Urinary bladder (tissue), 4 donors: ENCODE results near the gene HOXA7. TPM values are rescaled to one million over a fixed set of nuclear protein-coding genes. Genes with fewer than 3 reads are reported as not detected.

ENCODE experiments used
- DNase-seq: peaks from one replicate; pipeline ENCODE4 v3.0.0-alpha.2; 2015; ENCODE audit errors: extremely low spot score
- H3K27ac ChIP-seq: one replicate; pipeline ENCODE4 v1.5.1; 2013; ENCODE audit warnings: low read depth, mild to moderate bottlenecking, moderate library complexity
- H3K36me3 ChIP-seq: one replicate; pipeline ENCODE4 v1.6.1; 2013; ENCODE audit warnings: mild to moderate bottlenecking, moderate library complexity; ENCODE audit not compliant: insufficient read depth
- H3K4me1 ChIP-seq: one replicate; pipeline ENCODE4 v1.6.1; 2013; ENCODE audit warnings: mild to moderate bottlenecking, moderate library complexity; ENCODE audit not compliant: insufficient read depth
- H3K4me3 ChIP-seq: one replicate; pipeline ENCODE4 v1.5.1; 2013; ENCODE audit warnings: low read depth, low read length
- WGBS: extraction: QIAGEN DNeasy Blood & Tissue Kit; methylation state at CpG from one replicate; pipeline ENCODE4 v1.1.7; 2013; 5-methylcytosine and 5-hydroxymethylcytosine counted together
- polyA plus RNA-seq: library from polyadenylated mRNA; stranded (reverse); fragments of 200-250 nt; gene quantifications from one replicate; pipeline ENCODE4 v1.2.3, GENCODE V29; 2013
- total RNA-seq: library from RNA; depleted of rRNA; stranded (reverse); fragments of >200 nt; gene quantifications from one replicate; pipeline ENCODE4 v1.2.3, GENCODE V29; 2014
- donor health status: healthy with polysubstance abuse.
- donor health status: healthy.

Gene HOXA7
- total and polyA plus RNA-seq, 2 donors = 3.7 to 14.2 TPM

DNA sequence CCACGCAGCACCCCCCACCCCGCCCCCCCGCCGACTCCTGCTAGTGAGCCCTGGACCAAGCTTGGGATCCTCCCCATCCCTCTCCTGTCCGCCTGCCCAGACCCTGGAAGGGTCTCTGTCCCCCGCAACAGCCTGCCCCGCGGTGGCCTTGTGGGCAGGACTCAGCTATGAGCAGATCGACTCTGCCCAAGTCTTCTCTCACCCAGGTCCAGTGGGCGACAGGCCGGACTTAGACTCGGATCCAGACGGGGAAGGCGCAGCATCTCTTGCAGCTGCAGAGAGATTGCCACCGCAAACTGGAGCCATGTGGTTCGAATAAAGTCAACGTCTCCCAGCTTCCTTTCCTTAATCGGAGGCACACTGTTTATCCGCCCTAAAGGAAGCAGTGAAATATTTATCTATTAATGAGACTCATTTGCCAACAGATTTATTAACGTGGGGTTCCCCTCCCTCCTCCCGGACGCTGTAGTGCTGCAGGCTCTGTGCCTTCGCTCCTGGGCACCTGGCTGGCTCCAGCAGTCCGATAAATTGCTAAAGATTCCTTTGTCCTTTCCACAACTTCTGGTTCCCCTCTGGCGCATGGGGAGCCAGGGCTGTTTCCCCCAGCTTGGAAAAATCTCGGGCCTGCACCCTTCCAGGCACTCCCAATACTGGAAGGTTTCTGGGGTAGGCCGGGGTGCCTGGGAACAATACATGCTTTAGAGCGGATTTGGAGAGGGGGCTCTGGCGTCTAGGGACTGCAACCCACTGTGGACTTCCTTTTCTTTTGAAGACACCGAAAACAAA is 634 bp upstream of the HOXA7 start:
- Histone ChIP-seq H3K27ac (no peak overlapping the region), H3K4me1 (no peaks in the 10 kb centered on the region), H3K4me3 (peak overlapping the region; percentile 62), H3K36me3 (no peaks in the 10 kb centered on the region)
- WGBS = 38% methylated on average over 30 of the region's 30 CpGs
- DNase-seq = no peak

DNA sequence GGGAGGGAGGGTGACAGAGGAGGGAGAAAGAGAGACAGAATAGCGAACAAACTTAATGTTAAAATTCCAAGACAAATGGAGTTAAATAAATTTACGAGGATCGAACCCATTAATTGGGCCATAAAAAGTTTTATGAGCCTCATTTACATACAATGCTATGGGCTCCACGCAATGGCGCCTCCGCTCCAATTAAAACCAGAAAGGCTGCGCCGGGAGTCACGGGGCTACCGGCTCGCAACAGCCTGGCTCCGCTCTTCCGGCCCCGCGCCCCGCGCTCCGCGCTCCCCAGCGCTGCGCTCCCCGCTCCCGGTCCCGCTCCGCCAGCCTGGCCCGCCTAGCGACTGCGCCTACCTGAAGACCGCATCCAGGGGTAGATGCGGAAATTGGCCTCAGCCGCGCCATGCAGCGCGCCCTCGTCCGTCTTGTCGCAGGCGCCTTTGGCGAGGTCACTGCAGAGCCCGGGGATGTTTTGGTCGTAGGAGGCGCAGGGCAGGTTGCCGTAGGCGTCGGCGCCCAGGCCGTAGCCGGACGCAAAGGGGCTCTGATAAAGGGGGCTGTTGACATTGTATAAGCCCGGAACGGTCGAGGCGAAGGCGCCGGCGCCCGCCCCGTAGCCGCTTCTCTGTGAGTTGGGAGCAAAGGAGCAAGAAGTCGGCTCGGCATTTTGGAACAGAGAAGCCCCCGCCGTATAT is 513 bp downstream of the HOXA7 start:
- WGBS = under 1% methylated on average over 63 of the region's 63 CpGs
- no peak for DNase-seq
- H3K36me3 ChIP-seq = no peaks in the 10 kb centered on the region
- H3K4me3 ChIP-seq = peak overlapping the region; percentile 62
- H3K4me1 ChIP-seq = no peaks in the 10 kb centered on the region
- H3K27ac ChIP-seq = peak overlapping the region; percentile 88

DNA sequence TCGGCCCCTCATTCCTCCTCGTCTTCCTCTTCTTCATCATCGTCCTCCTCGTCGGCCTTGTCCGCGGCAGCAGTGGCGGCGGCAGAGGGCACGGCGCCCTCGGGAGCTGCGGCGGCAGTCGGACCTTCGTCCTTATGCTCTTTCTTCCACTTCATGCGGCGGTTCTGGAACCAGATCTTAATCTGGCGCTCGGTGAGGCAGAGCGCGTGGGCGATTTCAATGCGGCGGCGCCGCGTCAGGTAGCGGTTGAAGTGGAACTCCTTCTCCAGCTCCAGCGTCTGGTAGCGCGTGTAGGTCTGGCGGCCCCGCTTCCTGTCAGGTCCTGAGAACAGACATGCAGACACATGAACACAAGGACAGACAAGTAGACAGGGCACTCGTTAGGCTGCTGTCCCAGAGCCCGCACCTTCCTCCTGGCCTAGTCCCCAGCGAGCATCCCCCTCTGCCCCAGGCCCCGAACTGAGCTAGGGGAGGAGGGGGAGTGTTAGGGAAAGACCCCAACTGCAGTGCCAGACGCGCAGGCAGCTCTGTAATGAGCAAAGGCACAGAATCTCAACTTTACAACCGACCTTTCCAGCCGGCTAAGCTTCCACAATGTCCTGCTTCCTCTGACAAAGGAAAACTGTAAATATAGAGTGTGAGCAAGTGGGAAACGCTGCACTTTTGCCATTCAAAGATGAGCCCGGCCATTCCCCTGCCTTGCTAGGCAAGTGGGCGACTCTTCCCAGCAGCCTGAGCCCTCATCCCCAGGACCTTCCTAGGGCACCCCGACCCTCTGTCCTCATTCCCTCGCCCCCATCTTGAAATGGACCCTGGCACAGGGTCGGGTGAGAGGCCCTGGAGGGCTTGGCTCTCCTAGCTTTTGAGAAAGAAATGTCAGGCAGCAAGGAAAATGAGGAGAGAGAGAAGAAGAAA is 1.3 kb downstream of the HOXA7 start:
- WGBS = 69% methylated on average over 48 of the region's 48 CpGs
- no peak for DNase-seq
- H3K4me3 ChIP-seq = peak overlapping the region; percentile 62
- no peaks in the 10 kb centered on the region for H3K36me3 ChIP-seq
- H3K27ac ChIP-seq = no peak overlapping the region
- H3K4me1 ChIP-seq = no peaks in the 10 kb centered on the region

DNA sequence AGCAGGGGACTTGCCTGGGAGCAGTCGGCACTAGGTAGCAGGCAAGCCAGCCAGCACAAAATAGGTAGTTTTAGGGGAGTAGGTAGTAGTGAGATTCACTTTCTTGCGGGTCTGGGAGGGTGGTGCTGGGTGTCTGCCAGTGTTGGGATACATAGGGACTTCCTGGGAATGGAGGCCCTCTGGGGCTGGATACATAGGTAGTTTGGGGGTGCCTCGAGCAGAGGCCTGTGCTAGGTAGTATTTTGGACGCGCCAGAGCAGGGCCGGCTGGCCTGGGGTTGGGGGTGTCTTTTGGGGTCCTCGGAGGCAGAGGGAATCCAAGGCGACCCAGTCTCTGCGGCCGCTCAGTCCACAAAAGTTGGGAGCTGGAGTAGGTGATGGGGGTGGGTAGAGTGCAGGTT is 2.1 kb downstream of the HOXA7 start:
- WGBS = 93% methylated on average over 10 of the region's 10 CpGs
- H3K36me3 ChIP-seq = no peaks in the 10 kb centered on the region
- H3K4me3 ChIP-seq = no peak overlapping the region
- H3K4me1 ChIP-seq = no peaks in the 10 kb centered on the region
- H3K27ac ChIP-seq = no peak overlapping the region
- DNase-seq = no peak

DNA sequence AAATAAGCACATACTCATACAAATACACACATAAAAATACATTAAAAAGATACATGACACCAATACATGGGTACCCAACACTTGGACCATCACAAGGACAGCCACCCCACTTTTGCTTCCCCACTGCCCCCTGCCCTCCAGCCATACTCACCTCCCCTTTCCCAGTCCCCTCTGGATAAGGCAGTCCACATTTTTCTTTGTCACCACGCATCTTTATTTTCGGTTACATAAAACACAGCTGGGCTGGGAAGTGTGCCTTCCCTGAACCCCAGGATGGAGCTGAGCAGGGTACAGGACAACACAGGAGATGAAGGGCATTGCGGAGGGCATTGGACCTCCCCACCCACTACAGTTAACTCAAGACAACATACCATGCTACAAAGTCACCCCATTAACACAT is 2.9 kb downstream of the HOXA7 start:
- no peak for DNase-seq
- no peaks in the 10 kb centered on the region for H3K4me1 ChIP-seq

DNA sequence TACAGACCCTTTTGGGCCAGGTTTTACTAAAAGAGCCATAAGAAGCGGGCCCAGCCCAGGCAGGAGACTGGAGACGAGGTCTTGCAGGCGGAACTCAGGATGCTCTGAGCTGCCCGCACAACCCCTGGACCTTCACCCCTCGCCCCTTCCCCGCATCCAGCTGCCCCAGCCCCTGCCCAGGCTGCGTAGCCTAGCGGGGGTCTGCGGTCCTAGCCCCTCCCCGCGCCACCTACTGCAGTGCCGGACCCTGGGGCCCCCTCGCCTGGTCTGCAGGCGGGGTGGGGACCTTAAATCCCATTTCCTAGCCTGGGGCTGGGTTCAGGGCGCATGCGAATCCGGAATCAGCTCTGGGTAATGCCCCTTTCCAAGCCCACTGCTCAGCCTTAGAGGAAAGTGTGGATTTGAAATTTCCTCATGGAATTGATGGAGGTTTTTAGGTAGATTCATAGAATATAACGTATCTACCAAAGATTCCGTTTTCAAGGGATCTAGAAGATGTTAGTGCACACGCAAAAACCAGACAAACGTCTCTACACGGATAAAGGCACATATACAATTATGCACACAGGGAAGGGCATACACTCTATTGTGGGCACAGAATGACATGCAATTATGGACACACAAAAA is 3.5 kb downstream of the HOXA7 start:
- Histone ChIP-seq H3K4me1 (no peaks in the 10 kb centered on the region), H3K36me3 (no peaks in the 10 kb centered on the region), H3K4me3 (peak overlapping the region; percentile 56), H3K27ac (peak overlapping the region; percentile 93)
- DNase-seq = no peak
- WGBS = 46% methylated on average over 22 of the region's 22 CpGs

More for the DNA sequence above, 2.9 kb downstream of the HOXA7 start:
- H3K4me3 ChIP-seq = no peak overlapping the region
- WGBS = 95% methylated on average over 3 of the region's 3 CpGs
- no peaks in the 10 kb centered on the region for H3K36me3 ChIP-seq
- H3K27ac ChIP-seq = no peak overlapping the region

DNA sequence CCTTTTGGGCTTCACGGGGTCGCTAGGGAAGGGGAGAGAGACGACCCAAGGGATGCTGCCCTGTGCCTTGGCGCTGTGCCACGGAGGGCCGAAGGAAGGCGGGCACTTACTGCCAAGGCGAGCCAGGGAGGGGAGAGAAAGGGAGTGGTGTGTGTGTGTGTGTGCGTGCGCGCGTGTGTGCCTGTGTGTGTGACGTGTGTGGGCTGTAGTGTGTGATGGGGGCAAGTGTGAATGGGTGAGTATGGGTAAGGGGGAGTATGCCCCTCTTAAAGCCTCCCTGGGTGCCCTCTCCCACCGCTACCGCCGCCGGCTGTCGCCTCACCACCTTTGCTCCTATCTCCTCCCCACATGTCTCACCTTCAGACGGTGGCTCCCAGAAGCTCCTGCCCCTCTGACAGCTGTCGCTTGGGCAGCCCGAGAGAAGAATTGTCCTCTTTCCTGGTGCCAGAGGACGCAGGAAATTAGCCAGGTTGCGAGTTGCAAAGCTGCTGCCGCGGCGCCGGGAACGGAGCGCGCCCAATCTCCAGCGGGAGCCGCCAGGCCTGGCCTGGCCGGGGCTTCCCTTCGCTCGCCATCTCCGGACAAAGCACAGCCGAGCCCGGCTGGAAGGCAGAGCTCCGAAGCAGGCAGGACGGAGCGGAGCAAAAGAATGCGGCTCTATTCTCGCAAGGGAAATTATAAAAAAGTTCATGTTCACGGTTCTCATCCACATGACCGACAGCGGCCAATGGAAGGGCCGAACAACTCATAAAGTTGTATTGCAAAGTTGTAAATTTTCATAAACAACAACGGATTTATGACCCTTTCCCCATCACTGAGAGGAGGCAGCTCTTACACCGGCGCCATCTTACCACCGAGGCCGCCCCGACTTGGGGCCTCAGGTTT is 4.3 kb downstream of the HOXA7 start, which contains the start of gene HOXA3:
HOXA3 (minus strand) TSS at position 653 of the 885 bp plus-strand sequence. CDS start 41,943 bp downstream, outside the sequence.
- 2% methylated on average over 53 of the region's 53 CpGs for WGBS
- Histone ChIP-seq H3K27ac (peak within 1 kb of the TSS; percentile 94), H3K4me3 (peak within 1 kb of the TSS; percentile 56), H3K36me3 (no peaks in the 10 kb centered on the region), H3K4me1 (no peaks in the 10 kb centered on the region)
- DNase-seq = no peak

DNA sequence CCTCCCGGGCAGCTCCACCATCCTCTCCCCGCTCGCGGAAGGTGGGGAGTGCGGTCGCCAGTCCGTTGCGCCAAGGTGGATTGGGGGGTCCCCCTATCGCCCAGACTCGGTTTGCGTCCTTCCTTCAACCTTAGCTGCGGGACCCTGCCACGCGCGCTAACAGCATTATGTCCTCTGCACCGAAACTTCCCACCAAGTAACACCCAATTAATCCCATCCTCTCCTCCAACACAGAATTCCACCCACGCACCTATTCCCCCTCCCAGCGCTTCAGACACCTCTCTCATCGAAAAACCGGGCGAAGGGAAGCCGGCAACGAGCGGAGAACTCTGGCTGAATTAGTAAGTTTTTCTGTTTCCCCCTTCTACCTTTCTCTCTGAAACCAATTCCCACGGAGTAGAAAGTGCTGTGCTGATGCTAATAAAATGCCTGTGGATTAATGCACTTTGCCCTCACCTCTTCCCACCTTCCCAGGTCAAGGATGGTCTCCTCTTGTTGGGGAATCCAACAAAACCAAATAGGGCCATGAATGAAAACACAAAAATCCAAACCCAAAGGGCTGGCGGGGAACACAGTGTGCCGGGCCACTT is 5.0 kb downstream of the HOXA7 start:
- Histone ChIP-seq H3K4me1 (no peaks in the 10 kb centered on the region), H3K36me3 (no peaks in the 10 kb centered on the region), H3K27ac (peak overlapping the region; percentile 94), H3K4me3 (peak overlapping the region; percentile 56)
- 1% methylated on average over 27 of the region's 27 CpGs for WGBS
- no peak for DNase-seq

DNA sequence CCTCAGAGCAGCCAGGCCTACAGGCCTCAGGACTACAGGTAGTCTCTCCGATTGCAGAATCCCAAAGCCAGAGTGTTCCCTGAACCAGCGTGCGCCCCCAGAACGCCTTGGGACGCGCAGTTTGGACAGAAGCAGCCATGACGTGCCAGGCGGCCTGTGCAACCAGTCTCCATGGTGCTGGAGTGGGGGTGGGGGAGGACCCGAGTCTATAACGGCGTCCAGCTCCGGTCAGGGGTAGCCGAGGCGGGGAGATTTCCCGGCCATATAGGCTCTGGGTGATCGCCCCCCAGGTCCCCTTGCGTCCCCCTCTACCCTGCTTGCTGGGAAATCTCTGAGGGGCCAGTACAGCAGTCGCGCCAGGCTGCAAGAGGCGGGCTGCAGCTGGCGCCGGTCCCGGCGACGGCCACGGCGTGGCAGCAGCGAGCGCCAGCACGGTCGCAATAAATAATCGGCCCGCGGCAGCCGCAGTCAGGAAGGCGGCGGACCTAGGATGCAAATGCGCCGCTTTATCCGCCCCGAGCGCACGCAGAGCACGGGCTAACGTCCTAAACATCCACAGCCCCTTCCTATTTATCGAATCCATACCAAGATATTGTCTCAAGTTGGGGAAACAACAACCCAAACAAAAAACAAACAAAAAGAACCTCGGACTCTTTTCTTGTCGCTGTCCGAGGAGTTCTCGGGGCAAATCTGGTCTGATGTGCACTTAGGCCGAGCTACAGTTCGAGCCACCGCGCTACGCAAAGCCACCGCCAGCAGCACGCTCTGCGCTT is 5.7 kb downstream of the HOXA7 start:
- Histone ChIP-seq H3K27ac (peak overlapping the region; percentile 94), H3K4me1 (no peaks in the 10 kb centered on the region), H3K36me3 (no peaks in the 10 kb centered on the region), H3K4me3 (peak overlapping the region; percentile 56)
- no peak for DNase-seq
- WGBS = under 1% methylated on average over 58 of the region's 58 CpGs

DNA sequence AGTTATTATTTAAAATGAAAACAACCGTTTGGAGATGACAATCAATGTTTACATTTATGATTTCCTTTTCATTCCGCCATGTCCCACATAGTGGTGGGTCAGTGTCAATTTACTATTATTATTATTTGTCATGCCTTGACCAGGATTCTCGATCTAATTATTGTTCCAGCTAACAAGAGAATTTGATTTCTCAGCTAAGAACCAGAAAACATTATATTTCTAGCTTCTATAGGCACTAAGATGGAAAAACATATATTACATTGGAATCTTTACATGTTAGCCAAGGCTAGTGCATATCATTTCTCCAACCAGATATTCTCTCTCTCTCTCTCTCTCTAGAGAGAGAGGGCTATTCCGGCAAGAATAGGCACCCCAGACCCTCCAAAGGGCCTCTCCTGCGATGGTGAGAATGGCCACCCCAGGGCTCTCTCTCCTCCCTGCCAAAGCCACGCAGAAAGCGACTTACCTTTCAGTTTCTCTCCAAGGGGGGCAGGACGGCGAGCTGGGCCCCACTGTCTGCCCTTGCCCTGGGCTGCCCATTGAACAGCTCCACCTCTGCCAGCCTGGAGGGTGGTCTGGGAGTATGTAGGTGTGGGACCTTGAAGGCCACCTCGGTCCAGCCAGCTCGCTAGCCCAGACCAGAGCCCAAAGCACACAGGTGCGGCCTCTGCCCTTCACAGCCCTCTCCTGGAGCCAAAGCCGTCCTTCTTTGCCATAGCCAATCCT is 6.5 kb downstream of the HOXA7 start:
- Histone ChIP-seq H3K4me1 (no peaks in the 10 kb centered on the region), H3K36me3 (no peaks in the 10 kb centered on the region), H3K4me3 (peak overlapping the region; percentile 56), H3K27ac (peak overlapping the region; percentile 61)
- WGBS = 28% methylated on average over 13 of the region's 13 CpGs
- DNase-seq = no peak
